Upper lobe of right lung (tissue), 1 donor: ENCODE results near the gene DNAJB8. TPM values are rescaled to one million over a fixed set of nuclear protein-coding genes. Genes with fewer than 3 reads are reported as not detected.

Experiments
- ATAC-seq: fragments of 200-7000 bp; cut with Tn5 transposase; one replicate; pipeline ENCODE4 v1.9.1; 2020; ENCODE audit warnings: mild to moderate bottlenecking, moderate library complexity
- DNase-seq: peaks from one replicate; pipeline ENCODE4 v3.0.0-alpha.2; 2020
- H3K27ac ChIP-seq: fragments of 200-600 bp; one replicate; pipeline ENCODE4 v1.8.0; 2022
- H3K27me3 ChIP-seq: fragments of 200-600 bp; one replicate; pipeline ENCODE4 v1.8.0; 2022; ENCODE audit warnings: mild to moderate bottlenecking
- H3K36me3 ChIP-seq: fragments of 200-600 bp; one replicate; pipeline ENCODE4 v1.8.0; 2022
- H3K4me1 ChIP-seq: fragments of 200-600 bp; one replicate; pipeline ENCODE4 v1.8.0; 2022
- H3K4me3 ChIP-seq: fragments of 200-600 bp; one replicate; pipeline ENCODE4 v1.8.0; 2022; ENCODE audit warnings: mild to moderate bottlenecking
- H3K9me3 ChIP-seq: fragments of 200-600 bp; one replicate; pipeline ENCODE4 v1.8.0; 2022
- intact Hi-C: fragments of 100-400 bp; cut with DNase I; formaldehyde crosslinking; loops from one replicate; pipeline ENCODE4 v1.11.0; 2022
- total RNA-seq: library from RNA; stranded (reverse); fragmentation: NEBNext Ultra II Directional; extraction: Animal tissue kit (Norgen Biotek cat#: 25700); gene quantifications from one replicate; pipeline ENCODE4 v1.2.1, GENCODE V29; 2021
- TF ChIP-seq, protein P1 (sequence below): fragments of 200-600 bp; IDR thresholded peaks from one replicate; pipeline ENCODE4 v1.8.0; 2022; ENCODE audit warnings: antibody characterized with exemption
- donor health status: DM: no; HTN: yes; CAD: no; lungs with severe emphysema.

Gene DNAJB8
- total RNA-seq, 1 donor from 2014 or later = not detected

DNA sequence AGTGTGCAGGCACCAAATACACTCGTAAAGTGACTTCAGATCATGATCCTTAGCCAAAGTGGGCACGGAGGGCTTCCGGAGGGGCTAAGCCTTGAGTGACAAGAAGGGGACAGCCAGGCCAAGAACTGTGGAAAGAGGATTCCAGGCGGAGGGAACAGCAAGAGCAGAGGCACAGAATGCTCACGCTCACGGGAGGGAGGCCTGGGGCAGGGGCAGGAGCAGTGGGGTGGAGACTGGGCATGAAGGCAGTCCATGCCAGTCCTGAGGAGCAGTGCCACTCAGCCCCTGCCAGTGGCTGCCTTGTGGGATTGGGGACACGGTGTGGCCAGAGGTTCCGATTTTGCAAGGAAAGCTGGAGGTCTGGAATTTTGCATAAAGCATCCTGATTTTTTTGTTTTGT lies 36.0 kb downstream of the DNAJB8 start:
- no peaks in the 10 kb centered on the region for H3K9me3 ChIP-seq
- peaks cover 57% of the 10 kb centered on the region for H3K27me3 ChIP-seq
- no peak overlapping the region for H3K4me3 ChIP-seq
- no peaks in the 10 kb centered on the region for H3K36me3 ChIP-seq
- no peak overlapping the region for H3K27ac ChIP-seq
- no peak for ATAC-seq
- DNase-seq = no peak
- TF ChIP-seq, protein P1, sequence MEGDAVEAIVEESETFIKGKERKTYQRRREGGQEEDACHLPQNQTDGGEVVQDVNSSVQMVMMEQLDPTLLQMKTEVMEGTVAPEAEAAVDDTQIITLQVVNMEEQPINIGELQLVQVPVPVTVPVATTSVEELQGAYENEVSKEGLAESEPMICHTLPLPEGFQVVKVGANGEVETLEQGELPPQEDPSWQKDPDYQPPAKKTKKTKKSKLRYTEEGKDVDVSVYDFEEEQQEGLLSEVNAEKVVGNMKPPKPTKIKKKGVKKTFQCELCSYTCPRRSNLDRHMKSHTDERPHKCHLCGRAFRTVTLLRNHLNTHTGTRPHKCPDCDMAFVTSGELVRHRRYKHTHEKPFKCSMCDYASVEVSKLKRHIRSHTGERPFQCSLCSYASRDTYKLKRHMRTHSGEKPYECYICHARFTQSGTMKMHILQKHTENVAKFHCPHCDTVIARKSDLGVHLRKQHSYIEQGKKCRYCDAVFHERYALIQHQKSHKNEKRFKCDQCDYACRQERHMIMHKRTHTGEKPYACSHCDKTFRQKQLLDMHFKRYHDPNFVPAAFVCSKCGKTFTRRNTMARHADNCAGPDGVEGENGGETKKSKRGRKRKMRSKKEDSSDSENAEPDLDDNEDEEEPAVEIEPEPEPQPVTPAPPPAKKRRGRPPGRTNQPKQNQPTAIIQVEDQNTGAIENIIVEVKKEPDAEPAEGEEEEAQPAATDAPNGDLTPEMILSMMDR = no peak
- H3K4me1 ChIP-seq = peaks cover 8% of the 10 kb centered on the region
- intact Hi-C loops = no loop called here

DNA sequence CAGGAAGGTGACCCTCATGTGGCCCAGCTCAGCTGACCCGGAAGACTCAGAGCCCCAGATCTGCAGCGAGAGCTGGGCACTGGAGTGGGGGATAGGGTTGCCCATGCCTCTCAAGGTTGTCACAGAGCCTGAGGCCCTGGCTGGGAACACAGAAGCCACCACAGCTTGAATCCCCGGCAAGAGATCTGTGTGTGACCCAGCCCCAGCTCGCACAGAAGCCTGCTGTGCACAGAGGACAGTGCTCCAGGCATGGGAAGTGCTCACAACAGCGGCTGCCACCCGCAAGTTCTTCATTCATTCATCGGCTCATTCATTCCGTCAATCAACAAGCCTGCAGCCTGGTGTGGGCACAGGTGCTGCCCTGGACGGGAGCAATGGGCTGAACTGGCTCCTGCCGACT lies 36.4 kb downstream of the DNAJB8 start:
- H3K9me3 ChIP-seq = no peaks in the 10 kb centered on the region
- peaks cover 54% of the 10 kb centered on the region for H3K27me3 ChIP-seq
- DNase-seq = no peak
- H3K4me3 ChIP-seq = no peak overlapping the region
- no peaks in the 10 kb centered on the region for H3K36me3 ChIP-seq
- TF ChIP-seq, protein P1 = no peak
- no peak overlapping the region for H3K27ac ChIP-seq
- peaks cover 8% of the 10 kb centered on the region for H3K4me1 ChIP-seq
- intact Hi-C loops = no loop called here
- ATAC-seq = no peak

DNA sequence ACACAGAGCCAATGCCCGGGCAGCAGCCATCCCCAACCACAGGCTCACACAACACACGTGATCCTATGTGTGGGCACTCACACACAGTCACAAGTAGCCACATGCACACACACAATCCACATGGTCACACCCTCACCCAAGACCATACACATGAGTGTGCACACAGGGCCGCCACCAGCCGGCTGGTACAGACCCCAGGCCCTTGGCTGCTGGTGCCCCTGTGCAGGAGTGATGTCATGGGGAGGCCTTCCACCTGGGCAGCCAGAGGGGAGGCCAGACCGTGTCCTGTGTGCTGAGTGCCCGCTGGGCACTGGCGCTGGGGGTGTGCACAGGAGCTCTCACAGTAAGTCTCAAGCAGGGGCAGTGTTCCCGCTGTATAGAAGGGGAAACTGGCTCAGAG lies 36.9 kb downstream of the DNAJB8 start:
- Histone ChIP-seq H3K9me3 (no peaks in the 10 kb centered on the region), H3K4me1 (peaks cover 8% of the 10 kb centered on the region), H3K36me3 (no peaks in the 10 kb centered on the region), H3K27ac (no peak overlapping the region), H3K4me3 (no peak overlapping the region), H3K27me3 (peaks cover 50% of the 10 kb centered on the region)
- no peak for DNase-seq
- TF ChIP-seq, protein P1 = no peak
- ATAC-seq = no peak
- intact Hi-C loops = loop anchor here (10.0 kb wide), 1 partner anchor 175 kb away; no protein-coding TSS in a partner anchor

GRCh38 chr3:128429275-128429674 lies 37.4 kb downstream of the DNAJB8 start:
- H3K36me3 ChIP-seq = no peaks in the 10 kb centered on the region
- intact Hi-C loops = loop anchor here (10.0 kb wide), 1 partner anchor 176 kb away; no protein-coding TSS in a partner anchor
- H3K27me3 ChIP-seq = peaks cover 50% of the 10 kb centered on the region

DNA sequence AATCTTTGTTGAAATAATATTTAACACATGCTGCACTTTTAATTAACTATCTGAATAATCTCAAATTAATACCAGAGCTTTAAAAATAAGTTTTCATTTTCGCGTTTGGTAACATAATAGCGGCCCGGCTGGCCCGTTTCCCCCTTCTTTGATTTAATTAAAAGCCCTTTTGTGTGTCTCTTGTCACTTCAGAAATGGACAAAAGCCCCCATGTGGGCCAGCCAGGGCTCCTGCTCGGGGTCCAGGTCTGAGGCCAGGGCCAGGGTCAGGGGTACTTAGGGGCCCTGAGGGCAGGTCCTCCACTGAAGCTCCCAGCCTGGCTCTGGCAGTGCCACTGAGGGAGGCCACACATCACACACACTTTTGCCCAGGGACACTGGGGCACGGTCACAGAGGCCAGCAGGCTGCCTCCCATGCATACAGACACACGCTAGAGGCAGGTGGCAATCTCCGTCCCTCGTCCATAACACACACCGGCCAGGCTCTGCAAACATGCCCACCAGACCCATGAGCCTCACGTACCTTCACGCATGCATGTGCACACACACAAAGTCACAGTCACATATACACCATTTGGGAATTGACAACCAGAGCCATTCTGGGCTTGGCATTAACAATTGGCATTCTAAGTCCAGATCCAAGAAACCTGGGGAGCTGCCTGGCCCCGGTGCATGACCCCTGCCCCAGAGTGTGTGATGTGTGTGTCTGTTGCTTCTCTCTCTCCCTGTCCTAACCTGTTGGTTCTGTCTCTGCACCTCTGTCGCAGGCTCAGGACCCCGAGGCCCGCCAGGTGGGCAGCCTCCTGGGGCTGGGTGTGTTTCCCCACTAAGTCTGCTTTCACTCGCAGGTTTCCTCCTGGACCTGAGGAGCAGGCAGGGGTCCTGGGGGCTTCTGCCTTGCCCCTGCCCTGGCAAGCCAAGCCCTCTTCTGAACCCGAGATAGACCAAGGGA lies 38.5 kb downstream of the DNAJB8 start:
- intact Hi-C loops = loop anchor here (10.0 kb wide), 1 partner anchor 177 kb away; no protein-coding TSS in a partner anchor
- H3K27ac ChIP-seq = no peak overlapping the region
- peaks cover 45% of the 10 kb centered on the region for H3K27me3 ChIP-seq
- H3K9me3 ChIP-seq = no peaks in the 10 kb centered on the region
- DNase-seq (no peak), ATAC-seq (no peak)
- H3K4me3 ChIP-seq = no peak overlapping the region
- peaks cover 8% of the 10 kb centered on the region for H3K4me1 ChIP-seq
- TF ChIP-seq, protein P1 = no peak
- no peaks in the 10 kb centered on the region for H3K36me3 ChIP-seq

More at GRCh38 chr3:128429275-128429674, 37.4 kb downstream of the DNAJB8 start:
- Histone ChIP-seq H3K27ac (no peak overlapping the region), H3K4me1 (peaks cover 8% of the 10 kb centered on the region), H3K9me3 (no peaks in the 10 kb centered on the region), H3K4me3 (no peak overlapping the region)
- ATAC-seq (no peak), DNase-seq (no peak)
- TF ChIP-seq, protein P1 = no peak
